HS-5 (cell line): ENCODE data around the gene ELK4.

Experiments used
- DNase-seq: peaks from one replicate; pipeline ENCODE4 v3.0.0-alpha.2; 2012; ENCODE audit warnings: low read depth

ELK4 gene

DNA sequence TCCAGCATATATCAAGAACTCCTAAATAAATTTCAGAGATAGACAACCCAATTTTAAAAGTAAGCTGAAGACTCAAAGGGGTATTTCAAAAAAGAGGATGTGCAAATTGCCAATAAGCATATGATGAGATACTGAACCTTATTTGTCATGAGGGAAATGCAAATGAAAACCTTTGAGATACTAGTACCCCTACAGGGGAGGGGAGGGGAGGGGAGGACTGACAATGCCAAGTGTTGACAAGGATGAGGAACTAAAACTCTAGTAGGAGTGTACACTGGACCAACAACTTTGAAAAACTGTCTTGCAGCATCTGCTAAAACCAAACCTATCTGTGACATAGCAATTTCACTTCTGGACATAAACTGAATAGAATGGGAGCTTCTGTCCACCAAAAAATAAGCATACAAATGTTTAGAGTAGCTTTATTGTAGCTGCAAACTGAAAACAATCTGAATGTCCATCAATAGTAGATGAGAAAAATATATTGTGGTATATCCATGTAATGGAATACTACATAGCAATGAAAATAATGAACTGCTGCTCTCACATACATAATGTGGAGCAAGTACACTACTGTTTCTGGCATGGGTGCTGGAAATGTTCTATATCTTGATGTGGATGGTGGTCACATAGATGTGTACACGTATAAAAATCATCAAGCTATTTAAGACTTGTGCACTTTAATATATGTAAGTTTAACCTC lies 70.2 kb downstream of the ELK4 start:
- DNase-seq = no peak
